SK-N-SH treated with all-trans-retinoic acid at 6 μM for 48 hours (cell line): Measurements from ENCODE around the gene FGFBP2.

Experiments
- ATAC-seq: fragments of 200-7000 bp; cut with Tn5 transposase; 3 replicates; pipeline ENCODE4 v1.9.1; 2020; ENCODE audit warnings: mild to moderate bottlenecking, moderate library complexity
- ARNTL ChIP-seq: fragments of 450-650 bp; formaldehyde crosslinking; IDR thresholded peaks from 2 replicates; pipeline ENCODE4 v1.5.0; 2020; ENCODE audit warnings: low read depth, mild to moderate bottlenecking, moderate library complexity, borderline replicate concordance
- BACH2 ChIP-seq: fragments of 250-450 bp; sonication (Bioruptor Pico); IDR thresholded peaks from 2 replicates; pipeline ENCODE4 v1.9.0; 2021; ENCODE audit warnings: mild to moderate bottlenecking, borderline replicate concordance
- CREB5 ChIP-seq: fragments of 250-450 bp; sonication (Bioruptor Pico); IDR thresholded peaks from 2 replicates; pipeline ENCODE4 v1.5.1; 2020; ENCODE audit warnings: low read depth, mild to moderate bottlenecking, moderate library complexity
- CSRNP3 ChIP-seq: fragments of 250-450 bp; sonication (Bioruptor Pico); IDR thresholded peaks from 2 replicates; pipeline ENCODE4 v1.5.1; 2021; ENCODE audit warnings: mild to moderate bottlenecking, moderate library complexity
- GLIS3 ChIP-seq: fragments of 250-450 bp; sonication (Bioruptor Pico); IDR thresholded peaks from 2 replicates; pipeline ENCODE4 v1.5.0; 2020; ENCODE audit warnings: mild to moderate bottlenecking, moderate library complexity
- ISL1 ChIP-seq: fragments of 250-450 bp; sonication (Bioruptor Pico); IDR thresholded peaks from 2 replicates; pipeline ENCODE4 v2.1.2; 2022; ENCODE audit warnings: mild to moderate bottlenecking, moderate library complexity
- OSR1 ChIP-seq: fragments of 250-450 bp; sonication (Bioruptor Pico); IDR thresholded peaks from 2 replicates; pipeline ENCODE4 v1.8.0; 2022; ENCODE audit warnings: moderate library complexity, mild to moderate bottlenecking, inconsistent platforms
- PATZ1 ChIP-seq: fragments of 250-450 bp; sonication (Bioruptor Pico); IDR thresholded peaks from 2 replicates; pipeline ENCODE4 v1.8.0; 2020; ENCODE audit warnings: mild to moderate bottlenecking, moderate library complexity, borderline replicate concordance
- POU6F1 ChIP-seq: fragments of 250-450 bp; sonication (Bioruptor Pico); IDR thresholded peaks from 2 replicates; pipeline ENCODE4 v1.8.0; 2021; ENCODE audit warnings: low read depth, mild to moderate bottlenecking, moderate library complexity, borderline replicate concordance
- SNAI2 ChIP-seq: fragments of 250-450 bp; sonication (Bioruptor Pico); IDR thresholded peaks from 2 replicates; pipeline ENCODE4 v1.5.0; 2020; ENCODE audit warnings: mild to moderate bottlenecking, moderate library complexity
- TOX ChIP-seq: fragments of 250-450 bp; sonication (Bioruptor Pico); IDR thresholded peaks from 2 replicates; pipeline ENCODE4 v1.8.0; 2021; ENCODE audit warnings: mild to moderate bottlenecking, moderate library complexity, borderline replicate concordance
- ZC3H10 ChIP-seq: fragments of 250-450 bp; sonication (Bioruptor Pico); IDR thresholded peaks from 2 replicates; pipeline ENCODE4 v1.5.1; 2021; ENCODE audit warnings: mild to moderate bottlenecking, moderate library complexity
- ZFP3 ChIP-seq: fragments of 250-450 bp; sonication (Bioruptor Pico); IDR thresholded peaks from 2 replicates; pipeline ENCODE4 v1.5.0; 2020; ENCODE audit warnings: mild to moderate bottlenecking, moderate library complexity
- ZNF565 ChIP-seq: fragments of 450-650 bp; formaldehyde crosslinking; conservative IDR thresholded peaks from 2 replicates; pipeline ENCODE4 v1.5.0; 2020; ENCODE audit warnings: low read depth, mild to moderate bottlenecking, moderate library complexity
- ZNF70 ChIP-seq: fragments of 450-650 bp; formaldehyde crosslinking; IDR thresholded peaks from 2 replicates; pipeline ENCODE4 v1.5.0; 2020; ENCODE audit warnings: mild to moderate bottlenecking, moderate library complexity
- ZNF8 ChIP-seq: fragments of 450-650 bp; formaldehyde crosslinking; IDR thresholded peaks from 2 replicates; pipeline ENCODE4 v1.5.0; 2020; ENCODE audit warnings: mild to moderate bottlenecking, moderate library complexity

FGFBP2 gene

GRCh38 chr4:15938640-15939039 lies 24.3 kb downstream of the FGFBP2 start, which contains the start of gene FGFBP1 (continued):
- TF ChIP-seq ZFP3 (CRISPR knock-in tag) (no peak), CSRNP3 (CRISPR knock-in tag) (no peak)

- TF ChIP-seq BACH2 (CRISPR knock-in tag), result no peak
- TF ChIP-seq CREB5 (CRISPR knock-in tag), result no peak
- no peak for TF ChIP-seq ZC3H10 (CRISPR knock-in tag)
- TF ChIP-seq ZNF565, result no peak
- no peak for TF ChIP-seq CSRNP3 (CRISPR knock-in tag)
- no peak for TF ChIP-seq ZFP3 (CRISPR knock-in tag)
- no peak for TF ChIP-seq ISL1 (CRISPR knock-in tag)
- no peak for TF ChIP-seq OSR1 (CRISPR knock-in tag)
- TF ChIP-seq PATZ1 (CRISPR knock-in tag), result no peak
- TF ChIP-seq ARNTL (CRISPR knock-in tag), result no peak
- TF ChIP-seq ZNF8 (CRISPR knock-in tag), result no peak
- TF ChIP-seq GLIS3 (CRISPR knock-in tag), result no peak
- TF ChIP-seq POU6F1 (CRISPR knock-in tag), result no peak
- no peak for TF ChIP-seq TOX (CRISPR knock-in tag)
- no peak for ATAC-seq
These were observed 24.8 kb downstream of the FGFBP2 start for GRCh38 chr4:15938182-15938581.

- TF ChIP-seq CREB5 (CRISPR knock-in tag) (no peak), ZFP3 (CRISPR knock-in tag) (no peak), ZNF70 (no peak), PATZ1 (CRISPR knock-in tag) (no peak), SNAI2 (no peak)
- no peak for ATAC-seq
These were observed 26.5 kb downstream of the FGFBP2 start for GRCh38 chr4:15936495-15936894.
